ENCODE measurements around the gene CNTNAP2.
"Not testable (repeated sequence)": the region's sequence is repeated elsewhere in the genome, so short reads cannot be mapped to it uniquely, and the experiment has no call there.

The CNTNAP2 gene

DNA sequence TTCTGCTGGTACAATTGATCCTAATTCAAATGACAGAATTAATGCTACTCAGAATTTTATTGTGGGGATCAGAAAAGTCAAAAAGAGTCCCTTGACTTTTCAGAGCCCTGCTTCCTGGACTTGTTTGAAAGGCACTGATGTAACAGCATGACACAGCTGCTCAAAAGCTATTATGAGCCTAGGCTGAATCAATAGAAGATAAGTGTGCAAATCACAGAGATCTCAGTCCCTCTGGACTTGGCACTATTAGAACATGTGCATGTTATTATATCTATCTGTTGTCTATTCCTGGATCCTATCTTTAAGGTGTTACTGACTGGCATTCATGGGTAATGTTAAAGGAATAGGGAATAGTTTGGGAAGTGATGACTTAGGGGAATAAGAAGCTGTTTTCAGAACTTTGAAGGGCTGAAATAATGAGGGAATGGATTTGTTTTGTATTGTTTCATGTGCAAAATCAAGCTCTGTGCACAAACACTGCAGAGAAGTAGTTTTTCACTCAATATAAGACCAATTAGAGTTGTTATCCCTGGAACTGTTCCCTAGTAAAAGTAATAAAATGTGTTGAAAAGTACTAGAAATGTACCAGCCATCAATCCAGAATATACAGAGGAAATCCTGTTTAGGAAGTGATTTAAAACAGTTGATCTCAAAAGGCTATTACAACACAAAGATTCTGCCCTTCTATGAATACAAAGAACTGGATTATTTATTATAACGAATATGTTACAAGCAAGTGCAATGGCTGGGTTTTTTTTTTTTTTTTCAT is 1659.1 kb downstream of the CNTNAP2 start:
- H3K27ac ChIP-seq: no peak overlapping the region
- TF ChIP-seq ZFX (IDR thresholded peaks at IDR 0.05): no peak
- TF ChIP-seq, protein P1, sequence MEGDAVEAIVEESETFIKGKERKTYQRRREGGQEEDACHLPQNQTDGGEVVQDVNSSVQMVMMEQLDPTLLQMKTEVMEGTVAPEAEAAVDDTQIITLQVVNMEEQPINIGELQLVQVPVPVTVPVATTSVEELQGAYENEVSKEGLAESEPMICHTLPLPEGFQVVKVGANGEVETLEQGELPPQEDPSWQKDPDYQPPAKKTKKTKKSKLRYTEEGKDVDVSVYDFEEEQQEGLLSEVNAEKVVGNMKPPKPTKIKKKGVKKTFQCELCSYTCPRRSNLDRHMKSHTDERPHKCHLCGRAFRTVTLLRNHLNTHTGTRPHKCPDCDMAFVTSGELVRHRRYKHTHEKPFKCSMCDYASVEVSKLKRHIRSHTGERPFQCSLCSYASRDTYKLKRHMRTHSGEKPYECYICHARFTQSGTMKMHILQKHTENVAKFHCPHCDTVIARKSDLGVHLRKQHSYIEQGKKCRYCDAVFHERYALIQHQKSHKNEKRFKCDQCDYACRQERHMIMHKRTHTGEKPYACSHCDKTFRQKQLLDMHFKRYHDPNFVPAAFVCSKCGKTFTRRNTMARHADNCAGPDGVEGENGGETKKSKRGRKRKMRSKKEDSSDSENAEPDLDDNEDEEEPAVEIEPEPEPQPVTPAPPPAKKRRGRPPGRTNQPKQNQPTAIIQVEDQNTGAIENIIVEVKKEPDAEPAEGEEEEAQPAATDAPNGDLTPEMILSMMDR (conservative IDR thresholded peaks at IDR 0.05): no peak

DNA sequence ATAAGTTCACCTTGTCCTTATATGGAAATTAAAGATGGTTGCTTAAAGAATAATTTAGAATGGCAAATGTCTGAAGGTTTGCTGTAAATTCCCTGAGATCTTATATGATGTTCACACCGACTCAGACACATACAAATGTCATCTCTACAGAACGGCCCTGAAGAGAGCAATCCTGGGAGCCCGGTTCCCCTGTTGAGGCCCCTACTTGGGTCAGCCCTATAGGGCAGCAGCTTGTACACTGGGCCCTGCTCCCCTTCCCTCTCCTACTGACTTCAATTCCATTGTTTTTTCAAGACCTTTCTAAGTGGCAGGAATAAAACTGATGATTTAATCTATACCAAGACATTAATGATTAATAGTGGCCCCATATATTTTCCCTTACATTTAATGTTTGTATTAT is 1660.7 kb downstream of the CNTNAP2 start:
- TF ChIP-seq, protein P1 (conservative IDR thresholded peaks at IDR 0.05): no peak
- TF ChIP-seq ZFX (IDR thresholded peaks at IDR 0.05): no peak
- no peak overlapping the region for H3K27ac ChIP-seq

DNA sequence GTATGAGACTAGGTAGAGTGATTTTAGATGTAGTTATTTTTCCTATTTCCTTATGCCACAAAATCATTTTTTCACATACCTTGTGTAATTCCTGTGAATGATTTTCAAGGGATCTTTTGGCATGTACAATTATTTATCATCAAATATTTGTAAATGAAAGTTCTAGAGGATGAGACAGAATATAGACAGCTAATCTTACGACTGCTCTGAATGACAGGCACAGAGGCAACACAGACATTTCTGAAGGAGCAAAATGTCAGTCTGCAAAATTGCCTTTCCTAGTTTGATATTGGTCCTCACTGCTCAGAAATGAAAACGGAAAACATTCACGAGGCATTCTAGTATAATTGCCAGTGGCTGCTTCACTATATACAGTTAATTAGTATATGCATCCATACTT is 1663.3 kb downstream of the CNTNAP2 start:
- no peak overlapping the region for H3K27ac ChIP-seq
- TF ChIP-seq ZFX (IDR thresholded peaks at IDR 0.05): no peak
- TF ChIP-seq, protein P1 (conservative IDR thresholded peaks at IDR 0.05): no peak

DNA sequence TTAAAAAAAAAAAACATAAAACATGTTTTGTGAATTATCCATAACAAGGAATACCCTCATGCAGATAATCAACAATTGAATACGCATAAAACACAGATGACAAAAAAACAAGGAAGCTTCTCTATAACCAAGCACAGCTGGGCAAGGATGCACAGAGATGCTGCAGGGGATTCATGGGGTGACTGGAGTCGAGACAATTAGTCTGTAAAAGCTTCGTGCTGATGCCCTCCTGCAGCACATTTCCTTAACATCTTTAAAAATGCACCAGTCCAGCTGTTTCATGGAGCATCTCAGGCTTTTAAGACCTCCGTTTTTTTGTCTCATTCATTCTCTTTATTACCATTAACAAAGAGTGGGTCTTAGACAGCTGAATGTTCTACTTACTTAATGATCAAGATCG is 1680.0 kb downstream of the CNTNAP2 start:
- no peak for TF ChIP-seq ZFX (IDR thresholded peaks at IDR 0.05)
- TF ChIP-seq, protein P1 (conservative IDR thresholded peaks at IDR 0.05): no peak
- H3K27ac ChIP-seq: no peak overlapping the region

DNA sequence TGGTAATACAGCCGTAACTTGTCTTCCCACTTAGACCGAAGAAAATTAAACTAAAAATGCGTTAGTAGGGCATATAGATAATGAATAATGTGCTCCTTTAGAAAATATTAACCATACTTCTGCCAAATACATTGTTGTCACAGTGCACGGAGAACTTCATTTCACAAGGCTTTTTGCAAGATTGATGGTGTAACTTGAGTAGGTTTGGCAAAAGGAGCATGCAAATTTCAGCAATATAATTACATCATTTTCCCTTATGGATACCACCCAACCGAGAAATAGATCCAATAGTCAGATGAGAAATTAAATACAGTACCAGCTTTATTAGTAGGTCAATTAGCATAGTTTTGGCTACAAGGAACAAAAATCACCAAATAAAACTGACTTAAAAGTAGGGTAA is 1681.4 kb downstream of the CNTNAP2 start:
- TF ChIP-seq ZFX (IDR thresholded peaks at IDR 0.05): no peak
- TF ChIP-seq, protein P1 (conservative IDR thresholded peaks at IDR 0.05): no peak
- no peak overlapping the region for H3K27ac ChIP-seq

DNA sequence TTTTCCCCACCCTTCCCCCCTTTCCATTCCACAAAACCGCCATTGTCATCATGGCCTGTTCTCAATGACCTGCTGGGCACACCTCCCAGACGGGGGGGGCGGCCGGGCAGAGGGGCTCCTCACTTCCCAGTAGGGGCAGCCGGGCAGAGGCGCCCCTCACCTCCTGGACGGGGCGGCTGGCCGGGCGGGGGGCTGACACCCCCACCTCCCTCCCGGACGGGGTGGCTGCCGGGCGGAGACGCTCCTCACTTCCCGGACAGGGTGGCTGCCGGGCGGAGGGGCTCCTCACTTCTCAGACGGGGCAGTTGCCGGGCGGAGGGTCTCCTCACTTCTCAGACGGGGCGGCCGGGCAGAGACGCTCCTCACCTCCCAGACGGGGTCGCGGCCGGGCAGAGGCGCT is 1685.2 kb downstream of the CNTNAP2 start:
- H3K27ac ChIP-seq: not testable (repeated sequence)

DNA sequence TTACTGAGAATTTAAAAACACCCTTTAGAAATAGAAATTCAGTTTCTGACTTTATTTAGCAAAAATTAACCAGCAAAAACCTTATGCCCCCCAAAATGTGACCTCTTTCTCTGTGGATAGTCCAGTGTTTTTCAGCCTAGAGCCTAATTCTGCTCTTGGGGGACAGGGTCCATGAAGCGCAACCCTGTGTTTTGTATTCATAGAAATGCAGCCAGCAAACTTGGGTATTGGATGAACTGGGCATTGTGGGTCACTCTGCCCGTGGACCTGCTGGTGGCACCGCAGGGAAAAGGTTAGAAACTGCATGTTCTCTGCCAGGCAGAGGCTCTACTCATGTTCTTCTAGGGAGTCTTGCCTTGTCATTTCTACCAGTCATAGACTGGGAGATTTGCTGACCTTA is 1686.5 kb downstream of the CNTNAP2 start:
- TF ChIP-seq, protein P1 (conservative IDR thresholded peaks at IDR 0.05): no peak
- no peak for TF ChIP-seq ZFX (IDR thresholded peaks at IDR 0.05)
- H3K27ac ChIP-seq: no peak overlapping the region

DNA sequence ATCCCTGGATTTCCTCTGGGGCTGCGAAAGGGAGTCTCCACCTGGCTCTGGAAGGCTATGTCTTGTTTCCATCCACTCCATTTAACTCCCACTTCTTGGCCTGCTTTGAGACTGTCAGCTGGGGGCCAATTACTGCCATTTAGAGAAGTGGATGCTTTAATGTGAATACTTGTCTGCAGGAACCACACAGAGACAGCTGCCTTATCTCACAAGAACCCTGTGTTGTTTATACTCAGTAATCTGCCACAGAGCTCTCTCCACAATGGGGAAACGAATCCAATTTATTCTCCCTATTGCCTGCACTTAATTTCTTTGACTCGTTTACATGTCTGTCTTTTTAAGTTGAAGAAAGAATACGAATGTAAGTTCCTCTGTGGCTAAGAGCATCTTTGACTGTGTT is 1687.0 kb downstream of the CNTNAP2 start:
- no peak overlapping the region for H3K27ac ChIP-seq

More for the DNA sequence above, 1687.0 kb downstream of the CNTNAP2 start:
- TF ChIP-seq, protein P1 (conservative IDR thresholded peaks at IDR 0.05): no peak
- no peak for TF ChIP-seq ZFX (IDR thresholded peaks at IDR 0.05)

Measured in C4-2B (cell line).